T-helper 2 cell treated with Interferon-gamma antibody and Interleukin-4, amounts not matched to agents 5 μg/mL and 100 μg/mL, for 36 hours (primary cell): ENCODE measurements around the gene SCARF2.
"Not testable (repeated sequence)": the region's sequence is repeated elsewhere in the genome, so short reads cannot be mapped to it uniquely, and the experiment has no call there.

Experiments
- DNase-seq: peaks from one replicate; pipeline ENCODE4 v3.0.0; 2021; ENCODE audit warnings: low spot score
- H3K27ac Mint-ChIP-seq: one replicate; pipeline ENCODE4 v1.8.0; 2021; ENCODE audit warnings: mild to moderate bottlenecking, mixed read lengths
- H3K27me3 Mint-ChIP-seq: one replicate; pipeline ENCODE4 v1.8.0; 2021; ENCODE audit warnings: low read depth, mixed read lengths
- H3K36me3 Mint-ChIP-seq: one replicate; pipeline ENCODE4 v1.8.0; 2021; ENCODE audit warnings: low read depth, mixed read lengths
- H3K4me1 Mint-ChIP-seq: one replicate; pipeline ENCODE4 v1.8.0; 2021; ENCODE audit warnings: low read depth, mixed read lengths
- H3K4me3 Mint-ChIP-seq: one replicate; pipeline ENCODE4 v1.8.0; 2022; ENCODE audit warnings: mild to moderate bottlenecking, moderate library complexity, mixed read lengths
- H3K9me3 Mint-ChIP-seq: one replicate; pipeline ENCODE4 v1.8.0; 2021; ENCODE audit warnings: mixed read lengths

Gene SCARF2

DNA sequence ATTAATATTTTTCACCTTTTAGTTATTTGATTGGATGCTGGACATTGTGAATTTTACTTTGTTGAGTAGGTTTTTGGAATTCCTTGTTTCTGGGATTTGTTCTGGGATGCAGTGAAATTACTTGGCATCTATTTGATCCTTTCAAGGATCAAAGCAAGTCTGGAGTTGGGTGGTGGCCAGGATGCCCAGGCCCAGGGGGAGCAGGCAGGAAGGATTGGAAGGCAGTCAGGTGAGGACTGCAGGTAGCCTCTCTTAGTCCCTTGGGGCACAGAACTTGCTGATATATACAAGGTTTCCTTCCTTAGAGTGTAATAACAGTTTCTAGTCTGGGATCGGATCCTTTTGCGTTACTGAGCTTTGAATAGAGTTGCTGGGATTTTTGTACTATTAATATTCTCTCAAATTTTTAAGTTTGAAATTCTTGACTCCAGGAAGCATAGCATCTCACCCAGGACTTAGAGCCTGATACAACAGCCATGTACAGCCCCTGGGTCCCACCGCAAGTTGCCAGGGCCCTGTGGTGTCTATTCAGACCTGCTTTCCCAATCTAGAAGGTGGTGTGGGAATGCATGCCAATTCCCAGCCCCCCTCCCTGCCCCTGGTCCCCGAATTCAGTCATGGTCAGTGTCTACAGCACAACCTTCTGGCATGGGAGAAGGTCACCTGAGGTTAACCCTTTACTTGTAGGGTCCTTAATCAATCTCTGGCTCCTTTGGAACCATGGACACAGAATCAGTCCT, 37.6 kb downstream of the SCARF2 start:
- Mint-ChIP-seq H3K4me1 (peaks cover 22% of the 10 kb centered on the region), H3K36me3 (peaks cover 16% of the 10 kb centered on the region), H3K27ac (no peak overlapping the region), H3K4me3 (no peak overlapping the region), H3K27me3 (no peaks in the 10 kb centered on the region), H3K9me3 (no peaks in the 10 kb centered on the region)
- DNase-seq: no peak

DNA sequence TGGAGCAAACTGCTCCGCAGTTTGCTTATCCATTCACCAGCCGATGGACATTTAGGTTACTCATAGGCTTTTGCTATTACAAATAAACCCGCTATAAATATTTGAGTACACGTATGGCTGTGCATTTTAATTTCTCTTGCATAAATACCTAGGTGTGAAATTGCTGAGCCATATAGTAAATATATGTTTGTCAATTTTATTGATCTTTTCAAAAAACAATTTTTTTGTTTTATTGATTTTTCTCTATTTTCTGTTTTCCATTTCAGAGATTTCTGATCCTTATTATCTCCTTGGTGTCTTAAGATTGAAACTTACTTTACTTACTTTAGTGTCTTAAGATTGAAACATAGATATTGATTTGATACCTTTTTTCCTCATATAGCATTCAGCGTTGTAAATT, 39.2 kb downstream of the SCARF2 start:
- Mint-ChIP-seq H3K4me3 (no peak overlapping the region), H3K27me3 (no peaks in the 10 kb centered on the region), H3K9me3 (no peaks in the 10 kb centered on the region), H3K36me3 (peaks cover 12% of the 10 kb centered on the region), H3K4me1 (peaks cover 29% of the 10 kb centered on the region), H3K27ac (no peak overlapping the region)
- DNase-seq: no peak

DNA sequence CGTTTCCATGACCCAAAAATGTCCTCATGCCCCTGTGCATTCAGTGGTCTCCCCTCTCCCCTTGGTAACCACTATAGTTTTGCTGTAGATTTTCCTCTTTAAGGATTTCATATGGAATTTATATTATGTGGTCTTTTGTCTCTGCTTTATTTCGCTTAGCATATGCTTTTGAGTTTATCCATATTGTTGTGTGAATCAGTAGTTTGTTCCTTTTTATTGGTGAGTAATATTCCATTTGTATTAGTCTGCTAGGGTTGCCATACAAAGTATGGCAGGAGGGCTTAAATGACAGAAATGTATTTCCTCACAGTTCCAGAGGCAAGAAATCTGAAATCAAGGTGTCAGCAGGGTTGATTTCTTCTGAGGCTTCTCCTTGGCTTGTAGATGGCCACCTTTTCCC, 40.1 kb downstream of the SCARF2 start:
- Mint-ChIP-seq H3K9me3 (no peaks in the 10 kb centered on the region), H3K4me3 (no peak overlapping the region), H3K4me1 (peaks cover 22% of the 10 kb centered on the region), H3K27ac (no peak overlapping the region), H3K27me3 (no peaks in the 10 kb centered on the region), H3K36me3 (peaks cover 7% of the 10 kb centered on the region)
- DNase-seq: no peak

DNA sequence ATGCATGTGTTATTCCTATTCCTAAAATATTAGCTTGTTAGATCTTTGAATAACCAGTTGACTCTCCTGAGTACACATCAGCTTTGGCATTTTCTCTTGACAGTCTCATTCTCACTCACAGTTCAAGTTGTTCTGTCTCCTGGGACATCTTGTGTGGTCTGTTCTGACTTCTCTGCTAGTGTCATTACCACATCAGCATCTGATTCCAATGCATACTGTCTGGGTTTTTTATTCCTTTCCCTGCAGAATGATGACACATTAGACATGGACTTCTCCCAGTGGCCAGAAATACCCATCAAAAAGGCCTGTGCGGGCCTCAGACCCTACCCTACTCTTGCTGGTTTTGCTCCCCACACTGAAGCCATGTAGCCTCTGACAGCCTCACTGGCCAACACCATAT, 41.0 kb downstream of the SCARF2 start:
- Mint-ChIP-seq H3K4me1 (peaks cover 22% of the 10 kb centered on the region), H3K4me3 (no peak overlapping the region), H3K27ac (no peak overlapping the region), H3K9me3 (no peaks in the 10 kb centered on the region), H3K36me3 (peaks cover 7% of the 10 kb centered on the region), H3K27me3 (no peaks in the 10 kb centered on the region)
- DNase-seq: no peak

DNA sequence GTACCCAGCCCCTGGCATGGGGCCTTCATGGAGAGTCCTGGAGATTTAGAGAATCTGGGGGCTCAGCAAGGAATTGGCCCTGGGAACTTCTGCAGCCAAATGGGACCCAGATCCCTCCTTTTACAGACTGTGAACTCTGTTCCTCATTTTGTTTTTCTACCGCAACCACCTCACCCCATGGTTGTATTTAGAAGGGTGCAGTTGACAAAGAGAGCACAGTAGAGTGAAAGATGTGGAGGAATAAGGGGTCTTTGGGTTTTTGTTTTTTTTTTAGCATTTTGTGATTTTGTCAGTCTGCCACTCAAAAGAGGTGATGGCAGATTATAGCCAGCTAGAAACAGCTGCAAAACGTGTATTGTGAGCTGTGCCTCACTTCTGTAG, 41.7 kb downstream of the SCARF2 start:
- Mint-ChIP-seq H3K4me3 (peak overlapping the region; percentile 88), H3K27me3 (no peaks in the 10 kb centered on the region), H3K27ac (no peak overlapping the region), H3K4me1 (peaks cover 22% of the 10 kb centered on the region), H3K9me3 (no peaks in the 10 kb centered on the region), H3K36me3 (peaks cover 6% of the 10 kb centered on the region)
- DNase-seq: no peak

DNA sequence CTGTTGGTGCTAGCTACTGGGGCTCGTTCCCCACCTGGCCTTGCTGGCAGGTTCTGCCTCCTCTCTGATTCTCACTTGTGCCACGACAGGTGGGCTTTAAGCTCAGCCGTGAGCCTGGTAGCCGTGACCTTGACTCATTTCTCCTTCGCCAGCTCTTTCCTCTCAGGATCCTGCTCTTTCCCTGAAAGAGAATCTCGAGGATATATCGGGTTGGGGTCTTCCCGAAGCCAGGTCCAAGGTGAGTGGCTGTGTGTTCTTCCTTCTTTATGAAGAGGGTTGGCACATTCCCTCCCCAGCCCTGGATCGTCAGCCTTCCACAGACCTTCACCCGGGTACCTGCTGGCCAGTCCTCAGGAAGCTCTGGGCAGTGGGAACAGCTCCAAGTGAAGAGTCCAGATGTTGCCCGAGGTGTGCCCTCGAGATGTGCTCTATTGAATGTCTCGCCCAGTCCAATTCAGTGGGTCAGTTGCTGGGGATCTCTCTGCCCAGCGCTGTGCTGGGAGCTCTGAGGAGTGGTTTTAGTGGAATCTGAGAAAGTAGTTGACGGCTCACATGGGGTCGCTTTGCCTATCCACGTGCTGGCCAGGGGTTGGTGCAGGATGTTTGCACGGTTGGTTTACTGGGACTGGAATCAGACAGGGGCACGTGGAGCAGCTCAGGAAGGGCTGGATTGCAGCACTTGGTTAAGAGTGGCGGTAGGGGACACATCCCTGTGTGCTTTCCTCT, 42.3 kb downstream of the SCARF2 start:
- peak overlapping the region; percentile 88 for H3K4me3 Mint-ChIP-seq
- no peak for DNase-seq
- no peaks in the 10 kb centered on the region for H3K9me3 Mint-ChIP-seq
- H3K36me3 Mint-ChIP-seq: peaks cover 2% of the 10 kb centered on the region
- peak overlapping the region; percentile 45 for H3K27ac Mint-ChIP-seq
- H3K27me3 Mint-ChIP-seq: no peaks in the 10 kb centered on the region
- peaks cover 22% of the 10 kb centered on the region for H3K4me1 Mint-ChIP-seq

DNA sequence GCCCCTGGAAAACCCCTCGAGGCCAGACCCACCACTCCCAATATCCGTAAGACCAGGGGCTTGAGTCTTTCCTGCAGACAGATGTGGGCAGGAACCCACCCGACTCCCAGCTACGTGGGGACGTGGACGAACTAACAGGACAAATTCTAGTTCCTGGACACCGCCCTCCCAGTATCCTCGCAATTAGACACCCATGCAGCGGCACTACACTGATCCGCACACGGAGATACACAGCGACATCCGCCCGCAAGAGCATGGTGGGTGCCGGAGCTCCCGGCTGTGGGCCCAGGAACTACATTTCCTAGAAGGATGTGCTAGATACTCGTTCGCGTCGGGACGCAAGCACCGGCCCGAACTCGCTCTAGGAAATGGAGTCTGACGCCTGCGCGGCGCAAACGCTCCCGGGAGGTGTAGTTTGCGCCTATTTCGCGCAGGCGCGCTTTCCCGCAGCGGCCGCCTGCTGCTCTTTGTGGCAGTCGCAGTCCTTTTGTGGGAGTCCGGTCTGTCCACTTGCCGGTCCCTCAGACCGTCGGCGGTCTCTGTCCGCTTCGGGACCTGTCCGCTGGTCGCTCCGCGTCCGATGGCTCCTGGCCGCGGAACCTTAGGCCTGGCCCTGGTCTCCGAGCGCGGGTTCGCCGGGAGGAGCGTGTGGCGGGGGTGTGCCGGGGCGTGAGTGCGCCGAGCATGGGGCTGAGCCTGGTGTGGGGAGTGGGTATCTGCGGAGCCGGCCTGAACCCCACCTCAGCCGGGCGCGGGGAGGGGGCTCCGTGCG, 43.7 kb downstream of the SCARF2 start, which contains the start of gene ZNF74:
Gene ZNF74 (plus strand): TSS at position 447 of the 772 bp plus-strand sequence. CDS start 478 bp downstream, outside the sequence.
- H3K9me3 Mint-ChIP-seq: no peaks in the 10 kb centered on the region

DNA sequence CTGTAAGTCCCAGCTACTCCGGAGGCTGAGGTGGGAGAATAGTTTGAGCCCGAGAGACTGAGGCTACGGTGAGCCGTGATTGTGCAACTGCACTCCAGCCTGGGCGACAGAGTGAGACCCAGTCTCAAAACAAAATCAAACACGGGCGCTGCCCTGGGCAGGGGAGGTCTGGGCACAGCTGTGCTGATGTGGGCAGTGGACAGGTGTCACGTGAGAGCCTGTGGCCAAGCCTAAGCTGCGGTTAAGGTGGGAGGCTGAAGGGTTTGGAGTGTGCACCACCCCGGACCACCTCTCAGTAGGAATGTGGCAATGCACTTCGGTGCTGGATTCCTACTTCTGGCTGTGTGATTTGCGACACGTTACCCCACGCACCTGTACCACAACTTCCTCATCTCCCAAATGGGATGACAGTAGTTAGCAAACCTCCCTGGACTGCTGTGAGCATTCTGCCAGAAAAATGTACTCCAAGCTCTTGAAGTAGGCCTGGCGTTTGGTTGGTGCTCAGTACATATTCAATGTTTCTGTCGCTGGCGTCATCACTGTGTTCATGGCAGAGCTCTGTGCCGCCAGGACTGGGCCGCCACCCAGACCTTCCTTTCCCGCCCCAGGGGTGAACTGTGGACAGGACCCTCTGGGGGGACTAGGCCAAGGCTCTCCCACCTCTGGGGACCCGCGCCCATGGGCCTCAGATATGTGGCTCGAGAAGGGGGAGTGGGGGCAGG, 44.5 kb downstream of the SCARF2 start:
- Mint-ChIP-seq H3K36me3 (peaks cover 2% of the 10 kb centered on the region), H3K27ac (peak overlapping the region; percentile 90), H3K4me3 (peak overlapping the region; percentile 88), H3K4me1 (peaks cover 22% of the 10 kb centered on the region), H3K27me3 (peaks cover 3% of the 10 kb centered on the region), H3K9me3 (no peaks in the 10 kb centered on the region)
- no peak for DNase-seq

More for the DNA sequence above, 43.7 kb downstream of the SCARF2 start, which contains the start of gene ZNF74:
- peak within 1 kb of the TSS; percentile 88 for H3K4me3 Mint-ChIP-seq
- H3K36me3 Mint-ChIP-seq: peaks cover 2% of the 10 kb centered on the region
- H3K27ac Mint-ChIP-seq: peak within 1 kb of the TSS; percentile 90
- peak; percentile 84 for DNase-seq
- H3K4me1 Mint-ChIP-seq: peaks cover 22% of the 10 kb centered on the region
- no peaks in the 10 kb centered on the region for H3K27me3 Mint-ChIP-seq

DNA sequence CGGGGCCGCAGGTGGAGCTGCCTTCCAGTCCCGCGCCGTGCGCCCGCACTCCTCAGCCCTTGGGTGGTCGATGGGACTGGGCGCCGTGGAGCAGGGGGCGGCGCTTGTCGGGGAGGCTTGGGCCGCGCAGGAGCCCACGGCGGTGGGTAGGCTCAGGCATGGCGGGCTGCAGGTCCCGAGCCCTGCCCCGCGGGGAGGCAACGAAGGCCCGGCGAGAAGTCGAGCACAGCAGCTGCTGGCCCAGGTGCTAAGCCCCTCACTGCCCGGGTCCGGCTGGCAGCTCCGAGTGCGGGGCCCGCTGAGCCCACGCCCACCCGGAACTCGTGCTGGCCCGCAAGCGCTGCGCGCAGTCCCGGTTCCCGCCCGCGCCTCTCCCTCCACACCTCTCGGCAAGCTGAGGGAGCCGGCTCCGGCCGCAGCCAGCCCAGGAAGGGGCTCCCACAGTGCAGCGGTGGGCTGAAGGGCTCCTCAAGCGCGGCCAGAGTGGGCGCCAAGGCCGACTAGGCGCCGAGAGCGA, 45.2 kb downstream of the SCARF2 start:
- H3K4me3 Mint-ChIP-seq, H3K36me3 Mint-ChIP-seq, H3K9me3 Mint-ChIP-seq, H3K27me3 Mint-ChIP-seq, H3K27ac Mint-ChIP-seq, DNase-seq: not testable (repeated sequence)
- H3K4me1 Mint-ChIP-seq: peaks cover 22% of the 10 kb centered on the region

DNA sequence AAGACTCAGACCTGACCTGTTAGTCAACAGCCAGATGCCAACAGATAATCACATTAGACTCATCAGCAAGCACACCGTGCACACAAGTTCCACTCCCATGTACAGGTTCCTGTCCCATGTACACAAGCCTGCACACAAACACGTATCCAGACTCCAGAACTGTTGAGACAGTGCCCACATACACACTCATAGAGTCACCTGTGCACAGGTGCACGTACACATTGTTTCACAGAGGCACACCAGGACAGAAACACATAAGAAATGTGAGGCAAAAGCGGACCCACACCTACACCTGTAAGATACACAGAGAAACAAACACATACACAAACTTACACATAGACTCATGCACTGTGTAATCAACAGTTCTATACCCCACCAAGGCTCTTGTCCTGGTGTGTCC, 46.4 kb downstream of the SCARF2 start:
- Mint-ChIP-seq H3K27me3 (peaks cover 12% of the 10 kb centered on the region), H3K4me1 (peaks cover 19% of the 10 kb centered on the region), H3K36me3 (no peaks in the 10 kb centered on the region), H3K4me3 (no peak overlapping the region), H3K9me3 (no peaks in the 10 kb centered on the region), H3K27ac (no peak overlapping the region)
- DNase-seq: no peak

DNA sequence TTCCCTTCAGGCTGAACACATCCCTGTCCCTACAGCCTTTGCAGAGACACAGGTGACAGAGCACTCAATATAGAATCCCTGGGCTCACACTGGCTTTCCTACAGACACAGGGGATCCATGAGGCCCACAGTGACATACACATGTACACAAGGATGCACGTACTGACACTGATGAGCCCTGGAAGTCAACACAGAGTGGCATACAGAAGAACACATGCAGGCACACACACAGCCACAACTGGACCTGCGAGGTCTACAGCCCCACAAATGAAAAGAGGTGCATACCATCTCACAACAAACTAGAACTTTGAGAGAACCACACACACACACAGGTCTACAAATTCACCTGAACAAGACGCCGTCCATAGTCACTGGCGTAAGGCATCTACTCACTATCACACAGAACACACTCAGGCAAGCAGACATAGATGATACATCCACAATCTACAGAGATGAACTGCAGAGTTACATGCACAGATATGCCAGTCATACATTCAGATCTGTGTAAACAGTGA, 47.2 kb downstream of the SCARF2 start:
- Mint-ChIP-seq H3K27ac (no peak overlapping the region), H3K9me3 (no peaks in the 10 kb centered on the region), H3K4me1 (peaks cover 12% of the 10 kb centered on the region), H3K36me3 (no peaks in the 10 kb centered on the region), H3K4me3 (no peak overlapping the region), H3K27me3 (peaks cover 15% of the 10 kb centered on the region)
- no peak for DNase-seq

DNA sequence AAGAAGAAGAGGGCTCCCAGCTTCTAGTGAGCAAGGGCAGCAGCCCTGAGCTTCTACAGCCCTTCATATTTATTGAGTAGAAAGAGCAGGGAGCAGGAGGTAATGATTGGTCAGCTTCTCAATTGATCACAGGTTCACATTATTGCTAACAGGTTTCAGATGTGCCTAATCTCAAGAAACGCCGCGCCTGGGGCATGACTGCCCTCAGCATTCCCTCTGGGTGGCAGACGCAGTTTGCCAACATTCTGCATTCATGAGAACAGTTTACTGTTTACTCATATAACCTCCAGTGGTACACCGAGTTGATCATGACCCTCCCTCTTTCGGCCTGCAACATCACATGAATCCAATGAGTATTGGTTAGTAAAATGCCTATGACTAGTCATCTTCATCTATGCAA, 48.3 kb downstream of the SCARF2 start:
- peaks cover 3% of the 10 kb centered on the region for H3K4me1 Mint-ChIP-seq
- H3K36me3 Mint-ChIP-seq: no peaks in the 10 kb centered on the region
- H3K9me3 Mint-ChIP-seq: no peaks in the 10 kb centered on the region
- no peak for DNase-seq
- H3K27ac Mint-ChIP-seq: no peak overlapping the region
- peaks cover 18% of the 10 kb centered on the region for H3K27me3 Mint-ChIP-seq
- H3K4me3 Mint-ChIP-seq: no peak overlapping the region

DNA sequence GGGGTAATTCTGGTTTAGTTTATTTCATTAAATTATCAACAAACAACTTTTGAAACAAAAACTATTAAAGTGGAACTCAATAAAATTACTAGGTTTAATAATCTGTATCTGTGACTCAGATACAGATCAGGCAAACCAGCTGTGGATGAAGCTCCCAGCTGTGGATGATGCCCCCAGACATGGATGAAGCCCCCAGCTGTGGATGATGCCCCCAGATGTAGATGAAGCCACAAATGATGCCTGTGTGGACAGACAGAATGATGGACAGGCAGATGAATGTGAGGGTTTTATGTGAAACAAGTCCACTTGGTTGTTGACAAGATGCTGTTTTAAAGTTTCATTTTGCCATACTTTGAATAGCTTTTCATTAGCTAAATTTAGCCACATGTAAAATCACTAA, 49.4 kb downstream of the SCARF2 start:
- no peak for DNase-seq
- Mint-ChIP-seq H3K27ac (no peak overlapping the region), H3K4me1 (no peaks in the 10 kb centered on the region), H3K9me3 (no peaks in the 10 kb centered on the region), H3K27me3 (peaks cover 24% of the 10 kb centered on the region), H3K36me3 (no peaks in the 10 kb centered on the region), H3K4me3 (no peak overlapping the region)
